ENCODE measurements around the gene TRIM63. TPM values are rescaled to one million over a fixed set of nuclear protein-coding genes. Genes with fewer than 3 reads are reported as not detected.

Gene TRIM63
- total RNA-seq, 1 donor from 2014 or later: not detected

DNA sequence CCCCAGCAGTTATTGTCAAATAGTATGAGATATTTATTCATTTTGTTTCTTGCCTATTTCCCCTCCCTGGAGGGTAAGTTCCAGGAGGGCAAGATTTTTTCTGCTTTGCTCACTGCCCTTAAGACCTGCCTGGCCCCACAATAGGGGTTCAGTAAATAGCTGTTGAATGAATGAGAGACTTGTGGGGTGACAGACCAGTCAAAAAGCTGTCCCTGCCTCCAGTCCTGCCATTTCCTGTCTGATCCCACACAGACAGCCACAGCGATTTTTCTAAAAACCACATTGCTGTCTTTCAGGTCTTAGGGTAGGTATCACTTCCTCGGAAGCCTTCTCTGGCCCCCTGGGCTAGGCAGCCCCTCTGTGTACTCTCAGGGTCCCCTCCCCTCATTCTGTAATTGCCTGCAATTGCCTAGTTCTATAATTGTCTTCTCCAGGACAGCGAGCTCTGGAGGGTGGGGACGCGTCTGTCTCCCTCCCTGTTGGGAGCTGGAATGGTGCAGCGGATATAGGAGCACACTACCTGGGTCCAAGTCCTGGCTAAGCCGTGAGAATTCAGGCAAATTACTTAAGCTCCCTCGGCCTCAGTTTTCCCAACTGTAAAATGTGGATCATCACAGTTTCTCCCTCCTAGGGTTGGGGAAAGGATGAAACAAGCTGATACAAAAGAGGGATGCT, 47.7 kb downstream of the TRIM63 start:
- no peak for DNase-seq (ENCODE audit: low read depth)
- no peaks in the 10 kb centered on the region for H3K36me3 ChIP-seq (ENCODE audit: control insufficient read depth, insufficient read depth, low read length)
- no peak for FAIRE-seq
- TF ChIP-seq, protein P1, sequence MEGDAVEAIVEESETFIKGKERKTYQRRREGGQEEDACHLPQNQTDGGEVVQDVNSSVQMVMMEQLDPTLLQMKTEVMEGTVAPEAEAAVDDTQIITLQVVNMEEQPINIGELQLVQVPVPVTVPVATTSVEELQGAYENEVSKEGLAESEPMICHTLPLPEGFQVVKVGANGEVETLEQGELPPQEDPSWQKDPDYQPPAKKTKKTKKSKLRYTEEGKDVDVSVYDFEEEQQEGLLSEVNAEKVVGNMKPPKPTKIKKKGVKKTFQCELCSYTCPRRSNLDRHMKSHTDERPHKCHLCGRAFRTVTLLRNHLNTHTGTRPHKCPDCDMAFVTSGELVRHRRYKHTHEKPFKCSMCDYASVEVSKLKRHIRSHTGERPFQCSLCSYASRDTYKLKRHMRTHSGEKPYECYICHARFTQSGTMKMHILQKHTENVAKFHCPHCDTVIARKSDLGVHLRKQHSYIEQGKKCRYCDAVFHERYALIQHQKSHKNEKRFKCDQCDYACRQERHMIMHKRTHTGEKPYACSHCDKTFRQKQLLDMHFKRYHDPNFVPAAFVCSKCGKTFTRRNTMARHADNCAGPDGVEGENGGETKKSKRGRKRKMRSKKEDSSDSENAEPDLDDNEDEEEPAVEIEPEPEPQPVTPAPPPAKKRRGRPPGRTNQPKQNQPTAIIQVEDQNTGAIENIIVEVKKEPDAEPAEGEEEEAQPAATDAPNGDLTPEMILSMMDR (IDR thresholded peaks at IDR 0.05; ENCODE audit: insufficient read depth, low read length, severe bottlenecking): no peak
- no peak overlapping the region for H3K4me3 ChIP-seq (ENCODE audit: low read depth, low read length)
- H3K27me3 ChIP-seq (ENCODE audit: control insufficient read depth, insufficient read depth, low read length): peaks cover 3% of the 10 kb centered on the region

DNA sequence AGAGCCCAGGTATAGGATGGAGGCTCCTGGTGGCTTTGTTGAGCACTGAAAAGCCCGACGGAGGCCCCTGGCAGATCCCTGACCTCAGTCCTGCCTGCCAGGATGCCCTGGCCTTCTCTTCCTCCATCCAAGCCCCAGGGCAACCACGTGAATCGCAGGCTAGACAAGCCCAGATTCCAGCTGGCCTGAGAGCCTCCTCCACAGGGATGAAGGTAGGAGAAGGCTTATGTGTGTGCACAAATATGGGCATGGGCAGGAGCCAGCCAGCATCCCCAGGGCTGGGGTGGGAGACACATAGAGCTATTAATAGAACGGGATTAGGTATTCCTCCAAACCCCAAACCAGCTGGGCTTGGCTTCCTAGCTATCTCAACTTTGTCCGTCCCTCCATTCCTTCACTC, 49.8 kb downstream of the TRIM63 start:
- FAIRE-seq: no peak
- TF ChIP-seq, protein P1 (IDR thresholded peaks at IDR 0.05; ENCODE audit: insufficient read depth, low read length, severe bottlenecking): no peak
- Histone ChIP-seq H3K36me3 (ENCODE audit: control insufficient read depth, insufficient read depth, low read length) (no peaks in the 10 kb centered on the region), H3K4me3 (ENCODE audit: low read depth, low read length) (no peak overlapping the region), H3K27me3 (ENCODE audit: control insufficient read depth, insufficient read depth, low read length) (peaks cover 3% of the 10 kb centered on the region)
- no peak for DNase-seq (ENCODE audit: low read depth)

GRCh38 chr1:26016953-26017545, 50.4 kb downstream of the TRIM63 start:
- no peaks in the 10 kb centered on the region for H3K36me3 ChIP-seq (ENCODE audit: control insufficient read depth, insufficient read depth, low read length)
- TF ChIP-seq, protein P1 (IDR thresholded peaks at IDR 0.05; ENCODE audit: insufficient read depth, low read length, severe bottlenecking): no peak
- no peak overlapping the region for H3K4me3 ChIP-seq (ENCODE audit: low read depth, low read length)
- H3K27me3 ChIP-seq (ENCODE audit: control insufficient read depth, insufficient read depth, low read length): peaks cover 3% of the 10 kb centered on the region
- no peak for DNase-seq (ENCODE audit: low read depth)
- no peak for FAIRE-seq

GRCh38 chr1:26016258-26016952, 51.0 kb downstream of the TRIM63 start:
- TF ChIP-seq, protein P1 (IDR thresholded peaks at IDR 0.05; ENCODE audit: insufficient read depth, low read length, severe bottlenecking): no peak
- Histone ChIP-seq H3K27me3 (ENCODE audit: control insufficient read depth, insufficient read depth, low read length) (no peaks in the 10 kb centered on the region), H3K4me3 (ENCODE audit: low read depth, low read length) (no peak overlapping the region), H3K36me3 (ENCODE audit: control insufficient read depth, insufficient read depth, low read length) (no peaks in the 10 kb centered on the region)
- DNase-seq (ENCODE audit: low read depth) (no peak), FAIRE-seq (no peak)

DNA sequence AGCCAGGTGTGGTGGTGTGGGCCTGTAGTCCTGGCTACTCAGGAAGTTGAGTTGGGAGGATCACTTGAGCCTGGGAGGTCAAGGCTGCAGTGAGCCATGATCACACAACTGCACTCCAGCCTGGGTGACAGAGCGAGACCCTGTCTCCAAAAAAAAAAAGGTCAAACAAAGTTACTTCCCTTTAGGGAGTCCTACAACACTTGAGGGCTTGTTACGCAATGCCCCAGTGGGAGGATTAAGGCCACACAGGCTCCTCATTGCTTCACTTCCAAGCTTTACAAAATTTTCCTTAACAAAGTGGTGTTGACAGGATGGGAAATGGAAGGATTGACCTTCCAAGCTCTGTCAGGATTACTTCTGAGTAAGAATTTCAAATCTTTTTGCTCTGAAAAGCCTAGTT, 52.1 kb downstream of the TRIM63 start:
- FAIRE-seq (peak; percentile 18), DNase-seq (ENCODE audit: low read depth) (peak; percentile 51)
- TF ChIP-seq, protein P1 (IDR thresholded peaks at IDR 0.05; ENCODE audit: insufficient read depth, low read length, severe bottlenecking): no peak
- H3K4me3 ChIP-seq (ENCODE audit: low read depth, low read length): no peak overlapping the region
- no peaks in the 10 kb centered on the region for H3K36me3 ChIP-seq (ENCODE audit: control insufficient read depth, insufficient read depth, low read length)
- no peaks in the 10 kb centered on the region for H3K27me3 ChIP-seq (ENCODE audit: control insufficient read depth, insufficient read depth, low read length)
